ENCODE results near the gene HBD.
"Not testable (repeated sequence)": the region's sequence is repeated elsewhere in the genome, so short reads cannot be mapped to it uniquely, and the experiment has no call there.

HBD gene

GRCh38 chr11:5234381-5234834 lies at the start of gene HBD:
Gene HBD, minus strand, starts transcription at chr11:5234483. Its CDS starts 50 bp downstream, at chr11:5234433.
- no peak for DNase-seq

GRCh38 chr11:5283882-5284281 lies 49.6 kb upstream of the HBD start:
- DNase-seq = no peak

- no peak for DNase-seq
Measured at GRCh38 chr11:5283086-5283485, 48.8 kb upstream of the HBD start.

- DNase-seq = no peak
Measured at GRCh38 chr11:5282628-5283027, 48.3 kb upstream of the HBD start.

- no peak for DNase-seq
Measured at GRCh38 chr11:5281596-5281995, 47.3 kb upstream of the HBD start.

GRCh38 chr11:5280582-5281102 lies 46.4 kb upstream of the HBD start:
- DNase-seq = peak; percentile 28 to 36

- DNase-seq = no peak
Measured at GRCh38 chr11:5279471-5280090, 45.3 kb upstream of the HBD start.

GRCh38 chr11:5277807-5278382 lies 43.6 kb upstream of the HBD start:
- DNase-seq = no peak

- DNase-seq = no peak
Measured at GRCh38 chr11:5276697-5277096, 42.4 kb upstream of the HBD start.

- DNase-seq = no peak
Measured at GRCh38 chr11:5275369-5276110, 41.3 kb upstream of the HBD start.

GRCh38 chr11:5274395-5274794 lies 40.1 kb upstream of the HBD start:
- no peak for DNase-seq

GRCh38 chr11:5272395-5273017 lies 38.2 kb upstream of the HBD start:
- no peak for DNase-seq

GRCh38 chr11:5269715-5270147 lies 35.4 kb upstream of the HBD start, which contains the start of gene HBE1:
Gene HBE1, minus strand, starts transcription at chr11:5269945. Its CDS starts 55 bp downstream, at chr11:5269890.
- DNase-seq = no peak

GRCh38 chr11:5267033-5267563 lies 32.8 kb upstream of the HBD start:
- DNase-seq = no peak

- DNase-seq = no peak
Measured at GRCh38 chr11:5266609-5267008, 32.3 kb upstream of the HBD start.

GRCh38 chr11:5265832-5266231 lies 31.5 kb upstream of the HBD start:
- DNase-seq = no peak

- DNase-seq = no peak
Measured at GRCh38 chr11:5258543-5259262, 24.4 kb upstream of the HBD start.

- no peak for DNase-seq
Measured at GRCh38 chr11:5257296-5257695, 23.0 kb upstream of the HBD start.

- DNase-seq = not testable (repeated sequence)
Measured at GRCh38 chr11:5254646-5255413, 20.5 kb upstream of the HBD start, which contains the start of gene HBG2. Gene HBG2, minus strand, starts transcription at chr11:5254781. Its CDS starts 53 bp downstream, at chr11:5254728.

GRCh38 chr11:5254023-5254422 lies 19.7 kb upstream of the HBD start:
- DNase-seq = not testable (repeated sequence)

GRCh38 chr11:5253440-5253839 lies 19.2 kb upstream of the HBD start:
- DNase-seq = not testable (repeated sequence)
